IMR-90 (cell line): ENCODE measurements around the gene AMOTL2. TPM values are rescaled to one million over a fixed set of nuclear protein-coding genes. Genes with fewer than 3 reads are reported as not detected.
A peak's percentile ranks its signal among the peaks of the same experiment; 100 is the strongest.

Source experiments
- ATAC-seq: fragments of 200-7000 bp; cut with Tn5 transposase; 2 replicates; pipeline ENCODE4 v1.9.1; 2020; ENCODE audit warnings: low read depth, mild to moderate bottlenecking, moderate library complexity
- Bru-seq: library from RNA; stranded (reverse); fragments of 400-500 nt; gene quantifications from one replicate; lab custom pipeline; 2021; lab: Mats Ljungman, UMichigan
- BruChase-seq, 2 experiments: library from RNA; stranded (reverse); fragments of 400-500 nt; gene quantifications; one replicate each; lab custom pipeline; 2021; lab: Mats Ljungman, UMichigan
- BruUV-seq: library from RNA; stranded (reverse); fragments of 400-500 nt; replicated peaks from 2 replicates; lab custom pipeline; 2021; lab: Mats Ljungman, UMichigan
- CTCF ChIA-PET: fragments of 300-600 bp; formaldehyde crosslinking; extraction: SDS; loops from one replicate; lab custom pipeline; 2021; ENCODE audit warnings: antibody characterized with exemption; lab: Yijun Ruan, JAX
- POLR2A ChIA-PET: fragments of 300-600 bp; sonication (Branson Sonifier 250); formaldehyde crosslinking; loops from one replicate; lab custom pipeline; 2022; ENCODE audit warnings: antibody characterized with exemption; ENCODE audit not compliant: unreplicated experiment; lab: Charles Lee
- DNase-seq: peaks from one replicate; pipeline ENCODE4 v3.0.0; 2013
- H2AFZ ChIP-seq: replicated peaks from 2 replicates; pipeline ENCODE3; 2013; ENCODE audit warnings: low read length, mild to moderate bottlenecking; ENCODE audit not compliant: poor library complexity
- H2AK5ac ChIP-seq: 2 replicates; pipeline ENCODE4 v1.6.1; 2013; ENCODE audit warnings: low read depth, low read length, inconsistent platforms
- H2AK9ac ChIP-seq: replicated peaks from 2 replicates; pipeline ENCODE3; 2013; ENCODE audit warnings: mild to moderate bottlenecking, low read depth, low read length, moderate library complexity; ENCODE audit not compliant: poor library complexity
- H2BK120ac ChIP-seq: 2 replicates; pipeline ENCODE4 v1.6.1; 2013; ENCODE audit warnings: low read depth, low read length, inconsistent platforms
- H2BK15ac ChIP-seq: 3 replicates; pipeline ENCODE4 v1.6.1; 2013; ENCODE audit warnings: low read depth, low read length, inconsistent platforms
- H2BK20ac ChIP-seq: 2 replicates; pipeline ENCODE4 v1.6.1; 2013; ENCODE audit warnings: low read depth, mild to moderate bottlenecking, inconsistent platforms, low read length, moderate library complexity
- H2BK5ac ChIP-seq: 2 replicates; pipeline ENCODE4 v1.6.1; 2013; ENCODE audit warnings: mild to moderate bottlenecking, low read depth, low read length, inconsistent platforms; ENCODE audit not compliant: poor library complexity, severe bottlenecking
- H3K14ac ChIP-seq: replicated peaks from 2 replicates; pipeline ENCODE4 v1.6.1; 2013; ENCODE audit warnings: low read depth, low read length, inconsistent platforms
- H3K18ac ChIP-seq: 2 replicates; pipeline ENCODE4 v1.6.1; 2013; ENCODE audit warnings: low read depth, low read length, control low read depth
- H3K23ac ChIP-seq: 2 replicates; pipeline ENCODE4 v1.6.1; 2013; ENCODE audit warnings: low read depth, low read length, inconsistent platforms
- H3K27ac ChIP-seq: 2 replicates; pipeline ENCODE4 v1.5.1; 2013; ENCODE audit warnings: mild to moderate bottlenecking, control low read depth, low read length; ENCODE audit not compliant: insufficient read depth
- H3K27me3 ChIP-seq: 2 replicates; pipeline ENCODE4 v1.6.1; 2013; ENCODE audit warnings: low read length; ENCODE audit not compliant: control insufficient read depth, insufficient read depth
- H3K36me3 ChIP-seq: 2 replicates; pipeline ENCODE4 v1.6.1; 2013; ENCODE audit warnings: low read length, mixed read lengths; ENCODE audit not compliant: control insufficient read depth, insufficient read depth
- H3K4ac ChIP-seq: 2 replicates; pipeline ENCODE4 v1.6.1; 2013; ENCODE audit warnings: low read depth, low read length, inconsistent platforms
- H3K4me1 ChIP-seq: 2 replicates; pipeline ENCODE4 v1.6.1; 2013; ENCODE audit warnings: low read length, mixed read lengths; ENCODE audit not compliant: control insufficient read depth, insufficient read depth
- H3K4me2 ChIP-seq: 2 replicates; pipeline ENCODE4 v1.6.1; 2013; ENCODE audit warnings: low read depth, mild to moderate bottlenecking, control low read depth, low read length, moderate library complexity
- H3K4me3 ChIP-seq: 2 replicates; pipeline ENCODE4 v1.5.1; 2013; ENCODE audit warnings: low read depth, mild to moderate bottlenecking, control low read depth, low read length, moderate library complexity; ENCODE audit not compliant: insufficient read depth
- H3K56ac ChIP-seq: 2 replicates; pipeline ENCODE4 v1.6.1; 2013; ENCODE audit warnings: low read length, inconsistent platforms; ENCODE audit not compliant: insufficient read depth; ENCODE audit errors: extremely low read depth
- H3K79me1 ChIP-seq, 2 experiments: 2 replicates each; pipeline ENCODE4 v1.6.1; 2013; ENCODE audit warnings: low read length in 2 of 2, inconsistent platforms in 1 of 2, low read depth in 1 of 2
- H3K9ac ChIP-seq: 2 replicates; pipeline ENCODE4 v1.6.1; 2013; ENCODE audit warnings: low read depth, low read length, control low read depth
- H3K9me1 ChIP-seq: 2 replicates; pipeline ENCODE4 v1.6.1; 2013; ENCODE audit warnings: low read length, inconsistent platforms; ENCODE audit not compliant: insufficient read depth
- H3K9me3 ChIP-seq: 2 replicates; pipeline ENCODE4 v1.6.1; 2013; ENCODE audit warnings: low read length; ENCODE audit not compliant: control insufficient read depth, insufficient read depth
- H4K20me1 ChIP-seq: 2 replicates; pipeline ENCODE4 v1.6.1; 2013; ENCODE audit warnings: low read length, inconsistent platforms; ENCODE audit not compliant: insufficient read depth
- H4K5ac ChIP-seq: 2 replicates; pipeline ENCODE4 v1.6.1; 2013; ENCODE audit warnings: mild to moderate bottlenecking, low read depth, low read length, control low read depth
- H4K8ac ChIP-seq, 2 experiments: 2 replicates each; pipeline ENCODE4 v1.6.1; 2013; ENCODE audit warnings: low read depth in 2 of 2, low read length in 2 of 2, control low read depth in 1 of 2, inconsistent platforms in 1 of 2
- H4K91ac ChIP-seq: 2 replicates; pipeline ENCODE4 v1.6.1; 2013; ENCODE audit warnings: low read depth, low read length, inconsistent platforms; ENCODE audit not compliant: insufficient read depth
- BHLHE40 ChIP-seq: fragments of 150-350 bp; IDR thresholded peaks from 2 replicates; pipeline ENCODE4 v1.6.1; 2016; ENCODE audit warnings: mild to moderate bottlenecking, low read depth, low read length
- CHD1 ChIP-seq: IDR thresholded peaks from 2 replicates; pipeline ENCODE4 v1.6.1; 2012; ENCODE audit warnings: low read depth, low read length, improper control_type of control experiment
- MAZ ChIP-seq: IDR thresholded peaks from 2 replicates; pipeline ENCODE4 v1.6.1; 2012; ENCODE audit warnings: low read depth, mild to moderate bottlenecking, low read length, improper control_type of control experiment, moderate library complexity, borderline replicate concordance
- MXI1 ChIP-seq: IDR thresholded peaks from 2 replicates; pipeline ENCODE4 v1.6.1; 2012; ENCODE audit warnings: low read depth, mild to moderate bottlenecking, low read length, moderate library complexity, borderline replicate concordance
- POLR2A ChIP-seq: IDR thresholded peaks from 2 replicates; pipeline ENCODE4 v1.6.1; 2012; ENCODE audit warnings: mild to moderate bottlenecking, low read depth, low read length
- RAD21 ChIP-seq: IDR thresholded peaks from 2 replicates; pipeline ENCODE4 v1.6.1; 2012; ENCODE audit warnings: low read length, improper control_type of control experiment
- WGBS, 2 experiments: methylation state at CpG; one replicate each; pipeline versions ENCODE4 v1.1.5 to v1.1.7; 2013; ENCODE audit warnings: missing lambda C conversion rate in 2 of 2; ENCODE audit not compliant: insufficient read length in 1 of 2; ENCODE audit errors: extremely low coverage in 2 of 2; 5-methylcytosine and 5-hydroxymethylcytosine counted together
- dilution Hi-C: fragments of 300-500 bp; cut with HindIII; formaldehyde crosslinking; loops from one replicate; pipeline ENCODE4 v1.14.3; 2018; ENCODE audit warnings: low sequenced_read_pairs; ENCODE audit not compliant: unreplicated experiment
- in situ Hi-C: fragments of 300-500 bp; cut with MboI; formaldehyde crosslinking; loops from 3 replicates; pipeline ENCODE4 v1.14.3; 2019; ENCODE audit warnings: low sequenced_read_pairs, inconsistent platforms, mixed read lengths
- intact Hi-C: fragments of 100-400 bp; cut with micrococcal nuclease; formaldehyde crosslinking; loops from 2 replicates; pipeline ENCODE4 v1.10.0; 2022
- long read RNA-seq: library from polyadenylated mRNA; unstranded; transcript quantifications from one replicate; pipeline ENCODE4 v2.0.0, GENCODE V29; 2021; ENCODE audit not compliant: unreplicated experiment
- polyA plus RNA-seq, 3 experiments: library from polyadenylated mRNA; depleted of rRNA; stranded (reverse); fragments of >200 nt; gene quantifications; 2 replicates each; pipeline ENCODE4 v1.2.3, GENCODE V29; 2012; ENCODE audit warnings: low replicate concordance in 1 of 3
- total RNA-seq: library from RNA; depleted of rRNA; stranded (reverse); fragments of >200 nt; gene quantifications from 2 replicates; pipeline ENCODE4 v1.2.3, GENCODE V29; 2012; rRNA removed

AMOTL2 gene
- total RNA-seq (162 and 172 TPM in 2 replicates), polyA plus RNA-seq (2012; rRNA removed) (176 and 230 TPM in 2 replicates), Bru-seq, nascent RNA (percentile 99 among the genes with signal in this experiment), BruChase-seq, experiment 1, labeled RNA remaining after a 6-hour chase (percentile 83 among the genes with signal in this experiment), BruChase-seq, experiment 2, labeled RNA remaining after a 2-hour chase (percentile 89 among the genes with signal in this experiment)
- 168 and 220 TPM in 2 replicates for polyA plus RNA-seq (2012; cell fraction: cytosol; rRNA removed)
- polyA plus RNA-seq (2012; cell fraction: nucleus; rRNA removed; ENCODE audit: low replicate concordance): 530 and 567 TPM in 2 replicates
- long read RNA-seq, full-length matches to known transcripts: 96 of 233 reads
- long read RNA-seq, partial matches to known transcripts: 124 of 233 reads
- long read RNA-seq, other reads (novel, unspliced or antisense): 13 of 233 reads

DNA sequence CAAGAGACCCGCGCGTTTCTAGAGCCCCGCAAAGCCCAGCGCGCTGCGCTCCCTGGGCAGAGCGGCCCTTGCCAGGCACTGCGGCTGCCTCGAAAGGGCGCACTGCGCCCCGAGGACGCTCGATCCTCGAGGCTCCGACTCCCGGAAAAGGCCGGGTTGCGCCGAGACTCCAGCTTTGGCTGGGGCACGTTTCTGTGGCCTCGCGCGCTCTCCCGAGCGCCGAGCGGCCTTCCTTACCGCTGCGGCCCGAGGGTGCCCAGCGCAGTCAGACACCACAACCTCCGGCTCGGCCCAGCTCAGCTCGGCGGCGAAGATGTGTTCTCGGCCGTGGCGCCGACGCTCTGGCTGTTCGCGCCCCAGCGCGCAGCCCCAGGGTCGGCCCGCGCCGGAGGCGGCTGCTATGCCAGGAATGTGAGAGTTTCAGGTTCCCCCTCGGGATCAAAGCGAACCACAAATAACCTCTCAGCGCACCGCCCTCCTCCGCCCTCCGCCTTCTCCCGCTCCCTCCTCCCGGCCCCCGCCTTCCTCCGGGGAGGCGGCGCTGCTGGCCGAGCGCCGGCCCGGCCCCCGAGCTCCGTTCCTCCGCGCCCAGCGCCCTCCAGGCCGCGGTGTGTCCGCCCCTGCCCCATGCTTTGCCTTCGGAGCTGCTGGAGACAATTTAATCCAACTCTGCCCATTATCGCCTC lies at the start of gene AMOTL2:
Gene AMOTL2 (minus strand): TSS at position 343 of the 686 bp plus-strand sequence. CDS start 3,014 bp downstream, outside the sequence.
- Histone ChIP-seq H3K9ac (peak within 1 kb of the TSS; percentile 93), H4K8ac (peak within 1 kb of the TSS; percentile 95 to 97), H3K18ac (peak within 1 kb of the TSS; percentile 94), H2AK5ac (peak within 1 kb of the TSS; percentile 96), H2BK120ac (peak within 1 kb of the TSS; percentile 100), H3K27me3 (no peaks in the 10 kb centered on the region), H2AK9ac (peak within 1 kb of the TSS; percentile 100), H3K4ac (peak within 1 kb of the TSS; percentile 100), H3K9me3 (no peaks in the 10 kb centered on the region), H3K79me1 (peaks cover 6 to 30% of the 10 kb centered on the region in 2 experiments; a peak in 3 of 4 replicates), H3K36me3 (peaks cover 31% of the 10 kb centered on the region), H2BK5ac (peak within 1 kb of the TSS; percentile 98), H3K23ac (peak within 1 kb of the TSS; percentile 100), H3K27ac (peak within 1 kb of the TSS; percentile 99), H4K20me1 (peaks cover 46% of the 10 kb centered on the region), H2AFZ (peak within 1 kb of the TSS; percentile 98), H3K4me2 (peak within 1 kb of the TSS; percentile 91), H3K9me1 (peaks cover 6% of the 10 kb centered on the region), H4K5ac (peak within 1 kb of the TSS; percentile 94), H2BK15ac (peak within 1 kb of the TSS; percentile 100), H3K4me1 (peaks cover 29% of the 10 kb centered on the region), H2BK20ac (peak within 1 kb of the TSS; percentile 98), H3K4me3 (peak within 1 kb of the TSS; percentile 76), H3K56ac (peak within 1 kb of the TSS; percentile 99), H4K91ac (peak within 1 kb of the TSS; percentile 99), H3K14ac (peak within 1 kb of the TSS; percentile 99)
- BruUV-seq: no TSS peak
- ATAC-seq: peak; percentile 76
- POLR2A ChIA-PET: interaction anchor here (0.6 to 1.8 kb wide), 14 partner anchors 10 to 1951 kb away, joined by 3 to 12 read pairs (median 4); no protein-coding TSS in a partner anchor
- CTCF ChIA-PET: interaction anchor here (0.6 to 0.7 kb wide), 2 partner anchors 10 to 22 kb away, joined by 3 read pairs; no protein-coding TSS in a partner anchor
- in situ Hi-C loops: no loop called here
- WGBS, 2 experiments: 0% methylated on average over 22 of the region's 78 CpGs; no CpG with 5 or more reads in 1 of the 2 experiments
- dilution Hi-C loops: no loop called here
- TF ChIP-seq BHLHE40 (peak; percentile 84), POLR2A (peak; percentile 99), CHD1 (no peak; the same call in 1 of the 2 replicates), MAZ (peak; percentile 99), RAD21 (peak; percentile 17; the same call in 1 of the 2 replicates), MXI1 (no peak; the same call in 1 of the 2 replicates)
- peak; percentile 97 for DNase-seq
- intact Hi-C loops: loop anchor here (1.0 to 5.0 kb wide), 4 partner anchors 53 to 100 kb away; no protein-coding TSS in a partner anchor
